PC-9 (cell line): ENCODE data around the gene C19orf12. TPM values are rescaled to one million over a fixed set of nuclear protein-coding genes. Genes with fewer than 3 reads are reported as not detected.

Experiments
- BruUV-seq: library from RNA; stranded (reverse); fragments of 400-500 nt; replicated peaks from 2 replicates; lab custom pipeline; 2021; lab: Mats Ljungman, UMichigan
- CTCF ChIA-PET: fragments of 300-600 bp; sonication (Branson Sonifier 250); formaldehyde crosslinking; loops from one replicate; lab custom pipeline; 2022; ENCODE audit warnings: antibody characterized with exemption; lab: Charles Lee
- POLR2A ChIA-PET: fragments of 300-600 bp; sonication (Branson Sonifier 250); formaldehyde crosslinking; loops from one replicate; lab custom pipeline; 2022; ENCODE audit warnings: antibody characterized with exemption; ENCODE audit not compliant: unreplicated experiment; lab: Charles Lee
- DNase-seq, 2 experiments: peaks; one replicate each; pipeline versions ENCODE4 v3.0.0 to v3.0.0-alpha.2; 2015 to 2022; ENCODE audit warnings: mixed read lengths in 1 of 2
- H2AFZ ChIP-seq: fragments of 200-600 bp; sonication (generic); 2 replicates; pipeline ENCODE4 v1.8.1; 2017; ENCODE audit warnings: antibody characterized with exemption
- H3F3A ChIP-seq: fragments of 200-600 bp; sonication (generic); 2 replicates; pipeline ENCODE4 v1.8.1; 2017; ENCODE audit warnings: antibody characterized with exemption, mild to moderate bottlenecking, low read depth; ENCODE audit not compliant: insufficient read depth
- H3K27ac ChIP-seq: fragments of 200-600 bp; sonication (generic); 2 replicates; pipeline ENCODE4 v1.6.1; 2016; ENCODE audit warnings: mixed run types
- H3K27me3 ChIP-seq: fragments of 200-600 bp; sonication (generic); 2 replicates; pipeline ENCODE4 v1.6.1; 2016; ENCODE audit warnings: low read depth, mixed run types; ENCODE audit not compliant: insufficient read depth
- H3K36me3 ChIP-seq: fragments of 200-600 bp; sonication (generic); 2 replicates; pipeline ENCODE4 v1.6.1; 2016; ENCODE audit warnings: low read depth, mixed run types
- H3K4me1 ChIP-seq: fragments of 200-600 bp; sonication (generic); replicated peaks from 2 replicates; pipeline ENCODE4 v1.6.1; 2016; ENCODE audit warnings: mixed run types; ENCODE audit not compliant: insufficient read depth
- H3K4me2 ChIP-seq: fragments of 200-600 bp; sonication (generic); 2 replicates; pipeline ENCODE4 v1.6.1; 2017; ENCODE audit warnings: mixed run types
- H3K4me3 ChIP-seq: fragments of 200-600 bp; sonication (generic); 2 replicates; pipeline ENCODE4 v1.6.1; 2016; ENCODE audit warnings: mixed run types
- H3K79me2 ChIP-seq: fragments of 200-600 bp; sonication (generic); 2 replicates; pipeline ENCODE4 v1.6.1; 2017; ENCODE audit warnings: low read depth, mixed run types
- H3K9me2 ChIP-seq: fragments of 200-600 bp; sonication (generic); 2 replicates; pipeline ENCODE4 v1.8.1; 2017; ENCODE audit warnings: mild to moderate bottlenecking; ENCODE audit not compliant: insufficient read depth
- H3K9me3 ChIP-seq: fragments of 200-600 bp; sonication (generic); 2 replicates; pipeline ENCODE4 v1.8.1; 2016; ENCODE audit warnings: low read depth; ENCODE audit not compliant: insufficient read depth
- H4K20me1 ChIP-seq: fragments of 200-600 bp; sonication (generic); 2 replicates; pipeline ENCODE4 v1.8.1; 2017; ENCODE audit not compliant: insufficient read depth
- CTCF ChIP-seq: fragments of 200-600 bp; sonication (generic); conservative IDR thresholded peaks from 2 replicates; pipeline ENCODE4 v1.6.1; 2017; ENCODE audit warnings: mixed run types, antibody characterized with exemption, mild to moderate bottlenecking, moderate library complexity
- EZH2 ChIP-seq: fragments of 200-600 bp; sonication (generic); IDR thresholded peaks from 2 replicates; pipeline ENCODE4 v1.8.0; 2017; ENCODE audit warnings: antibody characterized with exemption, low read depth
- intact Hi-C: fragments of 100-400 bp; cut with micrococcal nuclease; formaldehyde crosslinking; loops from one replicate; pipeline ENCODE4 v1.10.0; 2022; ENCODE audit not compliant: unreplicated experiment
- total RNA-seq: library from RNA; stranded (reverse); gene quantifications from 2 replicates; pipeline ENCODE4 v1.2.3, GENCODE V29; 2021

Gene C19orf12
- total RNA-seq, 1 experiment from 2014 or later = 14.8 TPM

GRCh38 chr19:29665215-29665825 is 49.7 kb downstream of the C19orf12 start, which contains the start of gene PLEKHF1:
TSS of gene PLEKHF1 (plus strand) at chr19:29665461. CDS start at chr19:29673840, 8,379 bp downstream.
- Histone ChIP-seq H2AFZ (peak within 1 kb of the TSS; percentile 79), H3K36me3 (peaks cover 11% of the 10 kb centered on the region; the same call in 1 of the 2 replicates), H3K9me3 (no peaks in the 10 kb centered on the region), H3K9me2 (no peaks in the 10 kb centered on the region), H3F3A (peaks cover 58% of the 10 kb centered on the region), H3K4me2 (peak within 1 kb of the TSS; percentile 95), H4K20me1 (peaks cover 15% of the 10 kb centered on the region), H3K4me3 (peak within 1 kb of the TSS; percentile 95), H3K79me2 (peaks cover 50% of the 10 kb centered on the region), H3K27ac (peak within 1 kb of the TSS; percentile 94), H3K27me3 (no peaks in the 10 kb centered on the region), H3K4me1 (peaks cover 66% of the 10 kb centered on the region)
- TF ChIP-seq EZH2 = no peak
- POLR2A ChIA-PET = interaction anchor here (0.6 kb wide), 1 partner anchor 60 kb away, joined by 9 read pairs; the partner anchor contains the start of gene POP4
- peak; percentile 74 to 94 for DNase-seq
- no TSS peak for BruUV-seq
- intact Hi-C loops = no loop called here
- CTCF ChIA-PET = interaction anchor here (0.9 kb wide), 1 partner anchor 51 kb away, joined by 3 read pairs; no protein-coding TSS in a partner anchor

GRCh38 chr19:29664753-29665214 is 50.3 kb downstream of the C19orf12 start:
- Histone ChIP-seq H3K79me2 (peaks cover 45% of the 10 kb centered on the region), H3K9me2 (no peaks in the 10 kb centered on the region), H3F3A (peaks cover 53% of the 10 kb centered on the region), H3K4me1 (peaks cover 60% of the 10 kb centered on the region), H3K9me3 (no peaks in the 10 kb centered on the region), H4K20me1 (peaks cover 14% of the 10 kb centered on the region), H3K27me3 (no peaks in the 10 kb centered on the region), H3K27ac (peak overlapping the region; percentile 94), H3K36me3 (peaks cover 8% of the 10 kb centered on the region; the same call in 1 of the 2 replicates), H3K4me3 (peak overlapping the region; percentile 95), H2AFZ (peak overlapping the region; percentile 70), H3K4me2 (peak overlapping the region; percentile 95)
- DNase-seq = no peak
- TF ChIP-seq CTCF (no peak), EZH2 (no peak)
- ChIA-PET POLR2A (interaction anchor here (0.6 kb wide), 1 partner anchor 59 kb away, joined by 9 read pairs; the partner anchor contains the start of gene POP4), CTCF (interaction anchor here (0.9 kb wide), 1 partner anchor 51 kb away, joined by 3 read pairs; no protein-coding TSS in a partner anchor)
- intact Hi-C loops = no loop called here
- no TSS peak for BruUV-seq

GRCh38 chr19:29663861-29664752 is 51.0 kb downstream of the C19orf12 start:
- Histone ChIP-seq H3K4me1 (peaks cover 59% of the 10 kb centered on the region), H3K79me2 (peaks cover 38% of the 10 kb centered on the region), H3K27ac (peak overlapping the region; percentile 94), H3K27me3 (no peaks in the 10 kb centered on the region), H4K20me1 (peaks cover 14% of the 10 kb centered on the region), H2AFZ (peak overlapping the region; percentile 70; the same call in 1 of the 2 replicates), H3K9me3 (no peaks in the 10 kb centered on the region), H3F3A (peaks cover 48% of the 10 kb centered on the region), H3K36me3 (peaks cover 8% of the 10 kb centered on the region; the same call in 1 of the 2 replicates), H3K9me2 (no peaks in the 10 kb centered on the region), H3K4me3 (peak overlapping the region; percentile 95), H3K4me2 (peak overlapping the region; percentile 95)
- POLR2A ChIA-PET = no interaction called here
- DNase-seq = peak; percentile 54 to 92
- TF ChIP-seq CTCF (no peak), EZH2 (no peak)
- CTCF ChIA-PET = interaction anchor here (0.6 to 1.4 kb wide), 2 partner anchors 33 to 40 kb away, joined by 3 to 6 read pairs; no protein-coding TSS in a partner anchor
- intact Hi-C loops = loop anchor here (2.0 kb wide), 1 partner anchor 53 kb away; no protein-coding TSS in a partner anchor
- TSS peak; percentile 34 for BruUV-seq
